ENCODE results near the gene PGC.

GRCh38 chr6:41750374-41750773, 3.2 kb upstream of the PGC start:
- TF ChIP-seq, protein P1, sequence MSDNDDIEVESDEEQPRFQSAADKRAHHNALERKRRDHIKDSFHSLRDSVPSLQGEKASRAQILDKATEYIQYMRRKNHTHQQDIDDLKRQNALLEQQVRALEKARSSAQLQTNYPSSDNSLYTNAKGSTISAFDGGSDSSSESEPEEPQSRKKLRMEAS (CRISPR knock-in tag; IDR thresholded peaks at IDR 0.05), result no peak
- TF ChIP-seq PHF21A (IDR thresholded peaks at IDR 0.05; ENCODE audit: borderline replicate concordance, low read depth), result no peak
